Esophagus (tissue), 2 donors: Measurements from ENCODE around the gene CRIP2. TPM values are rescaled to one million over a fixed set of nuclear protein-coding genes. Genes with fewer than 3 reads are reported as not detected.

ENCODE experiments used
- H3K27ac ChIP-seq, 2 donors: one replicate each; pipeline ENCODE4 v1.5.1; 2013; ENCODE audit warnings: low read depth in 2 of 2, mild to moderate bottlenecking in 2 of 2, inconsistent platforms in 1 of 2, low read length in 1 of 2, moderate library complexity in 1 of 2
- H3K27me3 ChIP-seq, 2 donors: one replicate each; pipeline ENCODE4 v1.6.1; 2013; ENCODE audit warnings: low read length in 2 of 2, control low read depth in 1 of 2, mild to moderate bottlenecking in 1 of 2; ENCODE audit not compliant: insufficient read depth in 2 of 2, control insufficient read depth in 1 of 2
- H3K36me3 ChIP-seq, 2 donors: one replicate each; pipeline ENCODE4 v1.6.1; 2013; ENCODE audit warnings: low read length in 1 of 2; ENCODE audit not compliant: control insufficient read depth in 2 of 2, insufficient read depth in 2 of 2
- H3K4me1 ChIP-seq, 2 donors: one replicate each; pipeline ENCODE4 v1.6.1; 2013; ENCODE audit warnings: low read length in 1 of 2; ENCODE audit not compliant: control insufficient read depth in 2 of 2, insufficient read depth in 2 of 2
- H3K4me3 ChIP-seq, 2 donors: one replicate each; pipeline ENCODE4 v1.5.1; 2013; ENCODE audit warnings: low read length in 2 of 2, mild to moderate bottlenecking in 2 of 2, low read depth in 1 of 2, moderate library complexity in 1 of 2
- H3K9me3 ChIP-seq, 2 donors: one replicate each; pipeline ENCODE4 v1.6.1; 2013; ENCODE audit warnings: mild to moderate bottlenecking in 2 of 2, low read depth in 1 of 2, low read length in 1 of 2, moderate library complexity in 1 of 2; ENCODE audit not compliant: control insufficient read depth in 2 of 2, insufficient read depth in 1 of 2
- WGBS, 2 donors: extraction: QIAGEN DNeasy Blood & Tissue Kit; methylation state at CpG; one replicate each; pipeline ENCODE4 v1.1.7; 2013; 5-methylcytosine and 5-hydroxymethylcytosine counted together
- polyA plus RNA-seq, 2 donors: library from polyadenylated mRNA; stranded (reverse); fragments of 200-250 nt; gene quantifications; one replicate each; pipeline ENCODE4 v1.2.3, GENCODE V29; 2013
- donor health status: healthy with polysubstance abuse.
- donor health status: Bipolar disorder and iron deficiency.

CRIP2 gene
- polyA plus RNA-seq: 100 to 1,000 TPM in 1 of 2 donors, 10 to 100 TPM in 1; 99.5 to 145 TPM

- peak within 1 kb of the TSS; percentile 91 to 93 for H3K27ac ChIP-seq
- peaks cover 0 to 2% of the 10 kb centered on the region in 2 donors for H3K36me3 ChIP-seq
- H3K4me1 ChIP-seq: peaks cover 17 to 44% of the 10 kb centered on the region in 2 donors
- H3K4me3 ChIP-seq: peak within 1 kb of the TSS; percentile 67
- WGBS, 2 donors: 0 to 1% methylated on average over 72 to 118 of the region's 118 CpGs
- no peaks in the 10 kb centered on the region for H3K9me3 ChIP-seq
- H3K27me3 ChIP-seq: no peaks in the 10 kb centered on the region
Observed at GRCh38 chr14:105474483-105475268, at the start of gene CRIP2. CRIP2 (plus strand) TSS chr14:105474821; CDS start chr14:105474863, 42 bp downstream.

- Histone ChIP-seq H3K27ac (no peak overlapping the region), H3K9me3 (peaks cover 0 to 3% of the 10 kb centered on the region in 2 donors), H3K4me3 (no peak overlapping the region), H3K36me3 (peaks cover 0 to 15% of the 10 kb centered on the region in 2 donors), H3K27me3 (no peaks in the 10 kb centered on the region), H3K4me1 (peaks cover 17% of the 10 kb centered on the region in 2 donors)
- WGBS, 2 donors: 88 to 91% methylated on average over 12 of the region's 12 CpGs
Observed at GRCh38 chr14:105424861-105425260, 49.8 kb upstream of the CRIP2 start.

- Histone ChIP-seq H3K27me3 (no peaks in the 10 kb centered on the region), H3K36me3 (peaks cover 0 to 15% of the 10 kb centered on the region in 2 donors), H3K27ac (no peak overlapping the region), H3K4me1 (peaks cover 12 to 17% of the 10 kb centered on the region in 2 donors), H3K9me3 (peaks cover 0 to 3% of the 10 kb centered on the region in 2 donors), H3K4me3 (no peak overlapping the region)
- 91 to 93% methylated on average over 22 to 23 of the region's 23 CpGs for WGBS, 2 donors
Observed at GRCh38 chr14:105425823-105426247, 48.8 kb upstream of the CRIP2 start.

- Histone ChIP-seq H3K4me1 (peaks cover 6 to 10% of the 10 kb centered on the region in 2 donors), H3K27me3 (no peaks in the 10 kb centered on the region), H3K36me3 (peaks cover 0 to 15% of the 10 kb centered on the region in 2 donors), H3K4me3 (no peak overlapping the region), H3K9me3 (peaks cover 0 to 3% of the 10 kb centered on the region in 2 donors), H3K27ac (no peak overlapping the region)
- 96 to 97% methylated on average over 21 of the region's 21 CpGs for WGBS, 2 donors
Observed at GRCh38 chr14:105426416-105427130, 48.0 kb upstream of the CRIP2 start.

GRCh38 chr14:105427412-105427811 lies 47.2 kb upstream of the CRIP2 start:
- Histone ChIP-seq H3K27ac (no peak overlapping the region), H3K36me3 (peaks cover 0 to 11% of the 10 kb centered on the region in 2 donors), H3K4me1 (peaks cover 0 to 4% of the 10 kb centered on the region in 2 donors), H3K9me3 (peaks cover 0 to 3% of the 10 kb centered on the region in 2 donors), H3K4me3 (no peak overlapping the region), H3K27me3 (no peaks in the 10 kb centered on the region)
- WGBS, 2 donors: 95 to 97% methylated on average over 10 of the region's 10 CpGs

GRCh38 chr14:105427936-105428485 lies 46.6 kb upstream of the CRIP2 start:
- Histone ChIP-seq H3K9me3 (peaks cover 0 to 3% of the 10 kb centered on the region in 2 donors), H3K27ac (no peak overlapping the region), H3K27me3 (no peaks in the 10 kb centered on the region), H3K4me3 (no peak overlapping the region), H3K4me1 (peaks cover 0 to 2% of the 10 kb centered on the region in 2 donors), H3K36me3 (peaks cover 0 to 11% of the 10 kb centered on the region in 2 donors)
- WGBS, 2 donors: 92 to 93% methylated on average over 9 of the region's 9 CpGs

GRCh38 chr14:105430042-105430441 lies 44.6 kb upstream of the CRIP2 start:
- Histone ChIP-seq H3K4me3 (no peak overlapping the region), H3K36me3 (peaks cover 0 to 8% of the 10 kb centered on the region in 2 donors), H3K27ac (no peak overlapping the region), H3K4me1 (peaks cover 0 to 2% of the 10 kb centered on the region in 2 donors), H3K27me3 (no peaks in the 10 kb centered on the region), H3K9me3 (peaks cover 0 to 3% of the 10 kb centered on the region in 2 donors)
- 87 to 91% methylated on average over 6 of the region's 6 CpGs for WGBS, 2 donors

- Histone ChIP-seq H3K4me1 (peaks cover 0 to 2% of the 10 kb centered on the region in 2 donors), H3K27me3 (no peaks in the 10 kb centered on the region), H3K36me3 (peaks cover 0 to 7% of the 10 kb centered on the region in 2 donors), H3K4me3 (no peak overlapping the region), H3K9me3 (peaks cover 0 to 3% of the 10 kb centered on the region in 2 donors), H3K27ac (no peak overlapping the region)
- 37 to 54% methylated on average over 9 of the region's 9 CpGs for WGBS, 2 donors
Observed at GRCh38 chr14:105430565-105430964, 44.1 kb upstream of the CRIP2 start.

- 93 to 97% methylated on average over 1 of the region's 1 CpG for WGBS, 2 donors
- Histone ChIP-seq H3K9me3 (peaks cover 0 to 3% of the 10 kb centered on the region in 2 donors), H3K27ac (no peak overlapping the region)
Observed at GRCh38 chr14:105431256-105431655, 43.4 kb upstream of the CRIP2 start.

More at GRCh38 chr14:105431256-105431655, 43.4 kb upstream of the CRIP2 start:
- Histone ChIP-seq H3K4me3 (no peak overlapping the region), H3K27me3 (no peaks in the 10 kb centered on the region), H3K4me1 (peaks cover 0 to 2% of the 10 kb centered on the region in 2 donors), H3K36me3 (peaks cover 0 to 3% of the 10 kb centered on the region in 2 donors)
